Measurements from ENCODE around the gene SPEG. TPM values are rescaled to one million over a fixed set of nuclear protein-coding genes. Genes with fewer than 3 reads are reported as not detected.

The SPEG gene
- total RNA-seq, 2 experiments from 2014 or later: 15.3 to 17.7 TPM

DNA sequence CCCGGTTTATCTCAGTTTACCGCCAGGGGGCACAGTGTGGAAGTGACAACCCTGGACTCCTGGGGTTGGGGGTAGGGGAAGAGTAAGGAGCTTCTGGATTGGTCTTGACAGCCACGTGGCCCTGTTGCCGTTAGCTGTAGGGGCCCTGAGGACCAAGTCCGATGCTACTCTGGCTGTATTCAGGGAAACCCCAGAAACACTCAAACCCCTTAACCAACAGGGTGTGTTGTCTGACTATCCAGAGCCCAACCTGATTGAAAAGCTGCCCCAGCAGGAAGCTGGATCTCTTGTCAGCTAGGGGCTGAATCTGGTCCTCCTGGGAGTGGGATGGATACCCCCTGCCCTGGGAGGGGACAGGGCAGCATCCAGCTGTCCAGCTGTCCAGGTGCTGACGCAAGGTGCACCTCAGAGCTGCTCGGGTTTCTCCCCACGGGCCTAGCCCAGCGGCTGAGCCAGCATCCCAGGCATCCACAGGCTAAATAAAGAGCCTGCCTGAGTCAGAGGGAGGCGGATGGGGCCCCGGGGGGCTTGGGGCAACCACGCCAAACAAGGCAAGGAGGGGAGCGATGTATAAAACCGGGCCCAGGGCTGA, 61.0 kb downstream of the SPEG start:
- Mint-ChIP-seq H3K4me3 (no peak overlapping the region), H3K27me3 (peaks cover 71% of the 10 kb centered on the region), H3K36me3 (ENCODE audit: low read depth) (peaks cover 13% of the 10 kb centered on the region), H3K4me1 (ENCODE audit: low read depth) (peaks cover 37% of the 10 kb centered on the region), H3K9me3 (no peaks in the 10 kb centered on the region), H3K27ac (no peak overlapping the region)
- DNase-seq: peak in 13 of 14 experiments; percentile 17 to 76 (median 32)
- ATAC-seq (ENCODE audit: poor library complexity): no peak
- TF ChIP-seq, protein P1, sequence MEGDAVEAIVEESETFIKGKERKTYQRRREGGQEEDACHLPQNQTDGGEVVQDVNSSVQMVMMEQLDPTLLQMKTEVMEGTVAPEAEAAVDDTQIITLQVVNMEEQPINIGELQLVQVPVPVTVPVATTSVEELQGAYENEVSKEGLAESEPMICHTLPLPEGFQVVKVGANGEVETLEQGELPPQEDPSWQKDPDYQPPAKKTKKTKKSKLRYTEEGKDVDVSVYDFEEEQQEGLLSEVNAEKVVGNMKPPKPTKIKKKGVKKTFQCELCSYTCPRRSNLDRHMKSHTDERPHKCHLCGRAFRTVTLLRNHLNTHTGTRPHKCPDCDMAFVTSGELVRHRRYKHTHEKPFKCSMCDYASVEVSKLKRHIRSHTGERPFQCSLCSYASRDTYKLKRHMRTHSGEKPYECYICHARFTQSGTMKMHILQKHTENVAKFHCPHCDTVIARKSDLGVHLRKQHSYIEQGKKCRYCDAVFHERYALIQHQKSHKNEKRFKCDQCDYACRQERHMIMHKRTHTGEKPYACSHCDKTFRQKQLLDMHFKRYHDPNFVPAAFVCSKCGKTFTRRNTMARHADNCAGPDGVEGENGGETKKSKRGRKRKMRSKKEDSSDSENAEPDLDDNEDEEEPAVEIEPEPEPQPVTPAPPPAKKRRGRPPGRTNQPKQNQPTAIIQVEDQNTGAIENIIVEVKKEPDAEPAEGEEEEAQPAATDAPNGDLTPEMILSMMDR (IDR thresholded peaks at IDR 0.05): peak; percentile 49
- POLR2A ChIA-PET: interaction anchor here (1.0 kb wide), 1 partner anchor 11 kb away, joined by 3 read pairs; no protein-coding TSS in a partner anchor
- Histone ChIP-seq H3K4me1 (ENCODE audit: insufficient read depth, low read length) (peaks cover 44% of the 10 kb centered on the region), H3K9me3 (ENCODE audit: control insufficient read depth in 1 of 2, insufficient read depth in 1 of 2, low read length in 2 of 2) (peaks cover 0 to 11% of the 10 kb centered on the region in 2 experiments), H3K36me3 (ENCODE audit: insufficient read depth, low read length) (no peaks in the 10 kb centered on the region), H3K27me3 (ENCODE audit: control insufficient read depth in 1 of 2, insufficient read depth in 2 of 2, low read length in 2 of 2) (peaks cover 56 to 58% of the 10 kb centered on the region in 2 experiments), H3K4me3 (ENCODE audit: low read length) (no peak overlapping the region), H3K27ac (ENCODE audit: low read depth in 1 of 2, low read length in 2 of 2) (no peak overlapping the region)
- intact Hi-C loops (cut with DNase I, micrococcal nuclease): loop anchor here (1.0 kb wide), 1 partner anchor 35 kb away; no protein-coding TSS in a partner anchor
- CTCF ChIA-PET: interaction anchor here (0.8 to 3.2 kb wide), 3 partner anchors 14 to 61 kb away, joined by 3 to 29 read pairs (median 11); no protein-coding TSS in a partner anchor

DNA sequence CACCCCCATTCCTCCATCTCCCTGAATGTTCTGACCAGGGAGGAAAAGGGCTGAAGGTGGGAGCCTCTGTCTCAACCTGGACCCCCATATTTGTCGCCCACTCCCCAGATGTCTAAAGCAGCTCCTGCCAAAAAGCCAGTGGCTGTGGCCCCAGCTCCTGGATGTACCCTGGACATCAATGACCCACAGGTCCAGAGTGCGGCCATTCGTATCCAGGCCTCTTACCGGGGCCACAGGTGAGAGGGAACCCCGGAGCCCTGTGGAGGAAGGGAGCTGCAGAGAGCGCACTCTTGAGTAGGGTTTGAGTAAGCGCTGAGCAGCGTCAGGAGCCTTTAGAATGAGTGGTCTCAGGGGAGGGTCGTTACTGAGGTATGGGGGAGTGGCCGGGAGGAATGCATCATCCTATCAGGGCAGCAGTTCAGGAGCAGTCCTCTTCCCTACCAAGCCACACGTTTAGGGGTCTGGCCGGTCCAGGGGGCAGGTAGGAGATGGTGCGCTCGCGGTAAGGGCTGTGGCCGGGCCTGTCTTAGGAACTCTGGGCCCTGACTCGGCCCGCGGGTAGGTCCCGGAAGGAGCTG, 61.7 kb downstream of the SPEG start:
- no peak for ATAC-seq (ENCODE audit: poor library complexity)
- Histone ChIP-seq H3K9me3 (ENCODE audit: control insufficient read depth in 1 of 2, insufficient read depth in 1 of 2, low read length in 2 of 2) (peaks cover 0 to 11% of the 10 kb centered on the region in 2 experiments), H3K4me1 (ENCODE audit: insufficient read depth, low read length) (peaks cover 44% of the 10 kb centered on the region), H3K27ac (ENCODE audit: low read depth in 1 of 2, low read length in 2 of 2) (no peak overlapping the region), H3K27me3 (ENCODE audit: control insufficient read depth in 1 of 2, insufficient read depth in 2 of 2, low read length in 2 of 2) (peaks cover 56 to 58% of the 10 kb centered on the region in 2 experiments), H3K36me3 (ENCODE audit: insufficient read depth, low read length) (no peaks in the 10 kb centered on the region), H3K4me3 (ENCODE audit: low read length) (no peak overlapping the region)
- TF ChIP-seq, protein P1 (IDR thresholded peaks at IDR 0.05): no peak
- Mint-ChIP-seq H3K27me3 (peaks cover 66% of the 10 kb centered on the region), H3K9me3 (no peaks in the 10 kb centered on the region), H3K4me1 (ENCODE audit: low read depth) (peaks cover 37% of the 10 kb centered on the region), H3K27ac (no peak overlapping the region), H3K36me3 (ENCODE audit: low read depth) (peaks cover 13% of the 10 kb centered on the region), H3K4me3 (peak overlapping the region; percentile 72)
- ChIA-PET CTCF (interaction anchor here (1.0 to 3.2 kb wide), 5 partner anchors 13 to 201 kb away, joined by 3 to 29 read pairs (median 3); partner anchors contain the start of gene DNPEP), POLR2A (interaction anchor here (0.7 to 1.1 kb wide), 4 partner anchors 12 to 267 kb away, joined by 3 read pairs; partner anchors contain the start of genes ANKZF1 and ATG9A)
- intact Hi-C loops (cut with DNase I, micrococcal nuclease): no loop called here
- DNase-seq: no peak

DNA sequence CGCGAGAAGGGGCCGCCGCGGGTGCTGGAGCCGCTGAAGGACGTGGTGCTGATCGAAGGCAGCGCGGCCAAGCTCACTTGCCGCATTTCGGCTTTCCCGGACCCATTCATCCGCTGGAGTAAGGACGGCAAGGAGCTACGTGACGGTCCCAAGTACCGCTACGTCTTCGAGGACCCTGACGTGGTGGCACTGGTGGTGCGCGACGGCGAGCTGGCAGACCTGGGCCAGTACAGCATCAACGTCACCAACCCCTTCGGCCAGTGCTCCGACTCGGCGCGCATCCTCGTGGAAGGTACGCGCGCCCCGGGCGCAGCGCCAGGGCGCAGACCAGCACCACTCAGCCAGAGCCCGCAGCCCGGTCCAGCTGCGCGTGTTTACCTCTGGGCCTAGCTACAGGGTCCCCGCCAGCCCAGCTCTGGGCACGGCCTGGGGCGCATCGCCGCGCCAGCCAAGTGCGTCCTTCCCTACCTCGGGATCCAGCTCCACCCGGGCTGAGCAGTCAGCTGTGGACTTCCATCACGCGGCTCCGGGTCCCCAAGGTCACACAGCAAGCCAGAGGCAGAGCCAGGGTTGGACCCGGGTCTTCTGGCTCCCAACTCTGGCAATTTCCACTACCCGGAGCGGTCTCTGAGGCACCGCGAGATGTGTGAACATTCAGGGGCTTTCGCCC, 62.3 kb downstream of the SPEG start:
- Histone ChIP-seq H3K9me3 (ENCODE audit: control insufficient read depth in 1 of 2, insufficient read depth in 1 of 2, low read length in 2 of 2) (peaks cover 0 to 11% of the 10 kb centered on the region in 2 experiments), H3K4me3 (ENCODE audit: low read length) (peak overlapping the region; percentile 91), H3K4me1 (ENCODE audit: insufficient read depth, low read length) (peaks cover 44% of the 10 kb centered on the region), H3K36me3 (ENCODE audit: insufficient read depth, low read length) (no peaks in the 10 kb centered on the region), H3K27ac (ENCODE audit: low read depth in 1 of 2, low read length in 2 of 2) (no peak overlapping the region), H3K27me3 (ENCODE audit: control insufficient read depth in 1 of 2, insufficient read depth in 2 of 2, low read length in 2 of 2) (peaks cover 53 to 56% of the 10 kb centered on the region in 2 experiments)
- H3K36me3 Mint-ChIP-seq (ENCODE audit: low read depth): peaks cover 13% of the 10 kb centered on the region
- intact Hi-C loops (cut with DNase I, micrococcal nuclease): no loop called here
- H3K4me3 Mint-ChIP-seq: peak overlapping the region; percentile 93
- CTCF ChIA-PET: interaction anchor here (1.0 to 3.2 kb wide), 5 partner anchors 13 to 202 kb away, joined by 3 to 29 read pairs (median 3); partner anchors contain the start of gene DNPEP
- POLR2A ChIA-PET: interaction anchor here (0.7 to 1.5 kb wide), 4 partner anchors 33 to 268 kb away, joined by 3 to 4 read pairs (median 3); partner anchors contain the start of genes ANKZF1, ATG9A and SPEG
- ATAC-seq (ENCODE audit: poor library complexity): no peak
- H3K27me3 Mint-ChIP-seq: peaks cover 62% of the 10 kb centered on the region
- peaks cover 37% of the 10 kb centered on the region for H3K4me1 Mint-ChIP-seq (ENCODE audit: low read depth)
- H3K9me3 Mint-ChIP-seq: no peaks in the 10 kb centered on the region
- no peak overlapping the region for H3K27ac Mint-ChIP-seq
- TF ChIP-seq, protein P1 (IDR thresholded peaks at IDR 0.05): no peak
- peak in 2 of 14 experiments; percentile 33 to 35 for DNase-seq
